WTC11 (cell line): ENCODE results near the gene ADORA2B.

Experiments
- NFE2L1 ChIP-seq: sonication (generic); formaldehyde crosslinking; IDR thresholded peaks from 2 replicates; pipeline ENCODE4 v1.8.1; 2023; ENCODE audit warnings: missing genetic modification reagents
- RORB ChIP-seq: fragments of 250-450 bp; sonication (Bioruptor Pico); IDR thresholded peaks from 2 replicates; pipeline ENCODE4 v1.9.0; 2021; ENCODE audit warnings: mild to moderate bottlenecking
- SMAD4 ChIP-seq: sonication (generic); formaldehyde crosslinking; IDR thresholded peaks from 2 replicates; pipeline ENCODE4 v1.8.0; 2022; ENCODE audit warnings: mild to moderate bottlenecking, missing genetic modification reagents
- SP1 ChIP-seq: sonication (generic); formaldehyde crosslinking; conservative IDR thresholded peaks from 2 replicates; pipeline ENCODE4 v1.8.1; 2022; ENCODE audit warnings: missing genetic modification reagents
- TF ChIP-seq, protein P1 (sequence below): fragments of 200-600 bp; IDR thresholded peaks from 2 replicates; pipeline ENCODE4 v1.8.0; 2022; ENCODE audit warnings: antibody characterized with exemption
- TF ChIP-seq, protein P2 (sequence below): sonication (generic); formaldehyde crosslinking; IDR thresholded peaks from 2 replicates; pipeline ENCODE4 v1.8.0; 2023; ENCODE audit warnings: mild to moderate bottlenecking, missing genetic modification reagents
- TF ChIP-seq, protein P3 (sequence below): sonication (generic); formaldehyde crosslinking; IDR thresholded peaks from 2 replicates; pipeline ENCODE4 v1.8.0; 2022; ENCODE audit warnings: mild to moderate bottlenecking, missing genetic modification reagents

DNA sequence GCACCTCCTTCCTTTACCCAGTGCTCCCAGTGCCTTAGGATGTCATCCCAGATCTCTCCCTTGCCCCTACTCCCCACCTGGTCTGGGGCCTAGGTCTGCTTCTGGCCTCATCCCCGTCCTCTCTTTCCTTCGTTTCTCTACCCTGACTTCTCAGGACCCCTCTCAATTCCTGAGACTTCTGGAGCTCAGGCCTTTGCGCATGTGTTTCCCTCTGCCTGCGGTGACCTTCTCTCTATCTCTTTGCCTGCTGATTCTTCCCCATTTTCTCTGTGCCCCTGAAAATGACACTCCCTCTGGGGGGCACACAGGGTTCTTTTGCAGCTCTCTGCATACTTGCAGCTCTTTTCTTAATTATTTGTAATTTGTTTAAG lies 13.5 kb downstream of the ADORA2B start:
- no peak for TF ChIP-seq RORB (CRISPR knock-in tag)
- no peak for TF ChIP-seq SP1 (CRISPR knock-in tag)
- no peak for TF ChIP-seq NFE2L1
- TF ChIP-seq SMAD4: no peak
- TF ChIP-seq, protein P1, sequence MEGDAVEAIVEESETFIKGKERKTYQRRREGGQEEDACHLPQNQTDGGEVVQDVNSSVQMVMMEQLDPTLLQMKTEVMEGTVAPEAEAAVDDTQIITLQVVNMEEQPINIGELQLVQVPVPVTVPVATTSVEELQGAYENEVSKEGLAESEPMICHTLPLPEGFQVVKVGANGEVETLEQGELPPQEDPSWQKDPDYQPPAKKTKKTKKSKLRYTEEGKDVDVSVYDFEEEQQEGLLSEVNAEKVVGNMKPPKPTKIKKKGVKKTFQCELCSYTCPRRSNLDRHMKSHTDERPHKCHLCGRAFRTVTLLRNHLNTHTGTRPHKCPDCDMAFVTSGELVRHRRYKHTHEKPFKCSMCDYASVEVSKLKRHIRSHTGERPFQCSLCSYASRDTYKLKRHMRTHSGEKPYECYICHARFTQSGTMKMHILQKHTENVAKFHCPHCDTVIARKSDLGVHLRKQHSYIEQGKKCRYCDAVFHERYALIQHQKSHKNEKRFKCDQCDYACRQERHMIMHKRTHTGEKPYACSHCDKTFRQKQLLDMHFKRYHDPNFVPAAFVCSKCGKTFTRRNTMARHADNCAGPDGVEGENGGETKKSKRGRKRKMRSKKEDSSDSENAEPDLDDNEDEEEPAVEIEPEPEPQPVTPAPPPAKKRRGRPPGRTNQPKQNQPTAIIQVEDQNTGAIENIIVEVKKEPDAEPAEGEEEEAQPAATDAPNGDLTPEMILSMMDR: no peak
- TF ChIP-seq, protein P2, sequence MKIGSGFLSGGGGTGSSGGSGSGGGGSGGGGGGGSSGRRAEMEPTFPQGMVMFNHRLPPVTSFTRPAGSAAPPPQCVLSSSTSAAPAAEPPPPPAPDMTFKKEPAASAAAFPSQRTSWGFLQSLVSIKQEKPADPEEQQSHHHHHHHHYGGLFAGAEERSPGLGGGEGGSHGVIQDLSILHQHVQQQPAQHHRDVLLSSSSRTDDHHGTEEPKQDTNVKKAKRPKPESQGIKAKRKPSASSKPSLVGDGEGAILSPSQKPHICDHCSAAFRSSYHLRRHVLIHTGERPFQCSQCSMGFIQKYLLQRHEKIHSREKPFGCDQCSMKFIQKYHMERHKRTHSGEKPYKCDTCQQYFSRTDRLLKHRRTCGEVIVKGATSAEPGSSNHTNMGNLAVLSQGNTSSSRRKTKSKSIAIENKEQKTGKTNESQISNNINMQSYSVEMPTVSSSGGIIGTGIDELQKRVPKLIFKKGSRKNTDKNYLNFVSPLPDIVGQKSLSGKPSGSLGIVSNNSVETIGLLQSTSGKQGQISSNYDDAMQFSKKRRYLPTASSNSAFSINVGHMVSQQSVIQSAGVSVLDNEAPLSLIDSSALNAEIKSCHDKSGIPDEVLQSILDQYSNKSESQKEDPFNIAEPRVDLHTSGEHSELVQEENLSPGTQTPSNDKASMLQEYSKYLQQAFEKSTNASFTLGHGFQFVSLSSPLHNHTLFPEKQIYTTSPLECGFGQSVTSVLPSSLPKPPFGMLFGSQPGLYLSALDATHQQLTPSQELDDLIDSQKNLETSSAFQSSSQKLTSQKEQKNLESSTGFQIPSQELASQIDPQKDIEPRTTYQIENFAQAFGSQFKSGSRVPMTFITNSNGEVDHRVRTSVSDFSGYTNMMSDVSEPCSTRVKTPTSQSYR (CRISPR knock-in tag): no peak
- TF ChIP-seq, protein P3, sequence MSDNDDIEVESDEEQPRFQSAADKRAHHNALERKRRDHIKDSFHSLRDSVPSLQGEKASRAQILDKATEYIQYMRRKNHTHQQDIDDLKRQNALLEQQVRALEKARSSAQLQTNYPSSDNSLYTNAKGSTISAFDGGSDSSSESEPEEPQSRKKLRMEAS (CRISPR knock-in tag): no peak
